ENCODE results near the gene FHOD3. TPM values are rescaled to one million over a fixed set of nuclear protein-coding genes. Genes with fewer than 3 reads are reported as not detected.

The FHOD3 gene
- total and polyA plus RNA-seq, 4 donors = 0.57 to 1.3 (median 1.2) TPM; not detected in 1

- H3K9ac ChIP-seq (ENCODE audit: low read depth in 1 of 2, low read length in 2 of 2) = no peak overlapping the region
- no peaks in the 10 kb centered on the region for H3K27me3 ChIP-seq (ENCODE audit: control insufficient read depth in 4 of 4, insufficient read depth in 4 of 4, low read length in 3 of 4)
- H3K4me3 ChIP-seq (ENCODE audit: low read depth in 1 of 3, low read length in 3 of 3) = no peak overlapping the region
- TF ChIP-seq FOXA1 (IDR thresholded peaks at IDR 0.05) (no peak), HNF4A (conservative IDR thresholded peaks at IDR 0.05) (no peak), JUND (IDR thresholded peaks at IDR 0.05) (no peak), MAX (IDR thresholded peaks at IDR 0.05) (no peak), RXRA (IDR thresholded peaks at IDR 0.05) (no peak), HNF4G (IDR thresholded peaks at IDR 0.05) (no peak), CTCF (IDR thresholded peaks at IDR 0.05; ENCODE audit: low read depth, low read length, missing input control) (no peak), YY1 (IDR thresholded peaks at IDR 0.05) (no peak), EGR1 (IDR thresholded peaks at IDR 0.05; ENCODE audit: low read depth in 2 of 2) (no peak), RAD21 (IDR thresholded peaks at IDR 0.05) (no peak), TAF1 (conservative IDR thresholded peaks at IDR 0.05) (no peak), REST (IDR thresholded peaks at IDR 0.05) (no peak), ATF3 (IDR thresholded peaks at IDR 0.05) (no peak), ZBTB33 (IDR thresholded peaks at IDR 0.05) (no peak), FOXA2 (IDR thresholded peaks at IDR 0.05) (no peak), GABPA (IDR thresholded peaks at IDR 0.05 in 1 of 2, conservative IDR thresholded peaks at IDR 0.05 in 1 of 2) (no peak), NR2F2 (IDR thresholded peaks at IDR 0.05) (no peak)
- no peak overlapping the region for H3K27ac ChIP-seq (ENCODE audit: low read depth in 1 of 2, low read length in 2 of 2)
- H3K36me3 ChIP-seq (ENCODE audit: control insufficient read depth in 4 of 4, insufficient read depth in 3 of 4, low read depth in 1 of 4, low read length in 3 of 4) = no peaks in the 10 kb centered on the region
- WGBS = 89% methylated on average over 8 of the region's 8 CpGs
- DNase-seq (ENCODE audit: low spot score) = no peak
- no peaks in the 10 kb centered on the region for H3K9me3 ChIP-seq (ENCODE audit: control insufficient read depth in 4 of 4, low read length in 3 of 4)
- H3K4me1 ChIP-seq (ENCODE audit: control insufficient read depth in 4 of 4, insufficient read depth in 4 of 4, low read length in 3 of 4) = no peaks in the 10 kb centered on the region
These were observed 218.7 kb downstream of the FHOD3 start for GRCh38 chr18:36516258-36516657.

- TF ChIP-seq YY1 (IDR thresholded peaks at IDR 0.05) (no peak), EGR1 (IDR thresholded peaks at IDR 0.05; ENCODE audit: low read depth in 2 of 2) (no peak), ATF3 (IDR thresholded peaks at IDR 0.05) (no peak), HNF4A (conservative IDR thresholded peaks at IDR 0.05) (no peak), CTCF (IDR thresholded peaks at IDR 0.05; ENCODE audit: low read depth, low read length, missing input control) (no peak), RAD21 (IDR thresholded peaks at IDR 0.05) (no peak), NR2F2 (IDR thresholded peaks at IDR 0.05) (no peak), SP1 (IDR thresholded peaks at IDR 0.05) (no peak)
- WGBS = 94% methylated on average over 2 of the region's 2 CpGs
- no peak for DNase-seq (ENCODE audit: low spot score)
These were observed 219.2 kb downstream of the FHOD3 start for GRCh38 chr18:36516726-36517125.

More at GRCh38 chr18:36516726-36517125, 219.2 kb downstream of the FHOD3 start:
- Histone ChIP-seq H3K4me1 (ENCODE audit: control insufficient read depth in 4 of 4, insufficient read depth in 4 of 4, low read length in 3 of 4) (no peaks in the 10 kb centered on the region), H3K27me3 (ENCODE audit: control insufficient read depth in 4 of 4, insufficient read depth in 4 of 4, low read length in 3 of 4) (no peaks in the 10 kb centered on the region), H3K36me3 (ENCODE audit: control insufficient read depth in 4 of 4, insufficient read depth in 3 of 4, low read depth in 1 of 4, low read length in 3 of 4) (no peaks in the 10 kb centered on the region), H3K27ac (ENCODE audit: low read depth in 1 of 2, low read length in 2 of 2) (no peak overlapping the region), H3K9me3 (ENCODE audit: control insufficient read depth in 4 of 4, low read length in 3 of 4) (no peaks in the 10 kb centered on the region), H3K9ac (ENCODE audit: low read depth in 1 of 2, low read length in 2 of 2) (no peak overlapping the region), H3K4me3 (ENCODE audit: low read depth in 1 of 3, low read length in 3 of 3) (no peak overlapping the region)
